ENCODE data around the gene ACO1. TPM values are rescaled to one million over a fixed set of nuclear protein-coding genes. Genes with fewer than 3 reads are reported as not detected.
A peak's percentile ranks its signal among the peaks of the same experiment; 100 is the strongest.

ACO1 gene
- total and polyA plus RNA-seq, 12 donors, result 7.1 to 77.6 (median 65.1) TPM

DNA sequence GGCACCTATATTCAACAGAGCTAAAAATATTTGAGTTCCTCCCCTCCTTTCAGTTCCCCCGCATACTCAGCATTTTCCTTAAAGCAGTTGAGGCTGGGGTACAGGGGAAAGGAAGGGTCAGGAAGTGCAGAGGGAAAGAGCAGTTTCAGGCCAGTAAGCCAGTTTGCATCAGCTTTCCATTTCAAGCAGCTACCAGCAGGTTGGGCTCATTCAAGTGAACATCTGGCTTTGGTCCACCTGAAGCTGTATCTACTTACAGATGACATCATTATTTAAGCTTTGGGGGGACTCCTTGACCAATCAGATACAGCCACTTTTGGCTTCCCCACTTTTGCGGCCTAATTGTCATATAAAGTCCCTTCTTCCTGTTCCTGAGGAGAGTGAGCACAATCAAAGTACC is 8.2 kb upstream of the ACO1 start:
- ATAC-seq, result no peak
- H3K9me3 ChIP-seq, result peaks cover 0 to 6% (median 0%) of the 10 kb centered on the region in 11 donors
- 38 to 67% methylated on average over 2 of the region's 2 CpGs for WGBS, 2 donors
- no peak overlapping the region for H3K27ac ChIP-seq
- H3K4me3 ChIP-seq, result no peak overlapping the region
- no peak for DNase-seq
- no peak for TF ChIP-seq CTCF (IDR thresholded peaks at IDR 0.05)
- intact Hi-C loops (cut with DNase I), result loop anchor here in 6 of 10 donors (5.0 to 10.0 kb wide), 4 partner anchors 56 to 599 kb away; no protein-coding TSS in a partner anchor
- peaks cover 0 to 8% (median 0%) of the 10 kb centered on the region in 7 donors for H3K27me3 ChIP-seq
- peaks cover 0 to 10% (median 5%) of the 10 kb centered on the region in 9 donors for H3K4me1 ChIP-seq
- no peaks in the 10 kb centered on the region for H3K36me3 ChIP-seq

DNA sequence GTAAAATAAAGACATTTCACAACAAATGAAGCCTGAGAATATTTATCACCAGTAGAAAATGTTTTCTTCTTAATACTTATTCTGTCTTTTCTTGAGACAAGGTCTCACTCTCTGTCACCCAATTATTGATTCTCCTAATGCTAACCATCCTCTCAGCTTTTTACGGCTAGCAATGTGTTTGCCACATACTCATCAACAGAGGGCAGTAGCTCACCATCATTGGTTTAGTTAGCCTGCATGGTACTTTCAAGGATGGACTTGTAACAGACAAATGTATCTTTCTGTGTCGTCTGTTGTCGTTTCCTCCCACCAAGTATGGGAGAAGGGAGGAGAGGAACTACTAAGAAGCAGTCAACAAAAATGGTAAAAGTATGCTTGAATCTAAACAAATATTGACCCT is 5.9 kb upstream of the ACO1 start:
- intact Hi-C loops (cut with DNase I), result loop anchor here (1.0 to 10.0 kb wide), 11 partner anchors 52 to 596 kb away; partner anchors contain the start of genes NDUFB6 (in 1 of the 10) and RIGI (in 1 of the 10)
- no peaks in the 10 kb centered on the region for H3K9me3 ChIP-seq
- DNase-seq (peak in 1 of 2 donors; percentile 34), ATAC-seq (peak; percentile 77 to 92 (median 88))
- H3K27me3 ChIP-seq, result peaks cover 0 to 13% (median 0%) of the 10 kb centered on the region in 7 donors
- WGBS, 2 donors, result 1% methylated on average over 3 of the region's 3 CpGs
- no peak overlapping the region for H3K4me3 ChIP-seq
- peaks cover 0 to 15% (median 5%) of the 10 kb centered on the region in 9 donors for H3K4me1 ChIP-seq
- no peak overlapping the region for H3K27ac ChIP-seq
- H3K36me3 ChIP-seq, result no peaks in the 10 kb centered on the region
- TF ChIP-seq CTCF (IDR thresholded peaks at IDR 0.05), result peak; percentile 51 to 88 (median 77)

- no peak overlapping the region for H3K27ac ChIP-seq
- peak in 1 of 2 donors; percentile 47 for DNase-seq
- peak; percentile 72 to 91 (median 82) for ATAC-seq
- H3K36me3 ChIP-seq, result no peaks in the 10 kb centered on the region
- no peaks in the 10 kb centered on the region for H3K9me3 ChIP-seq
- 15 to 16% methylated on average over 5 of the region's 5 CpGs for WGBS, 2 donors
- H3K27me3 ChIP-seq, result peaks cover 0 to 13% (median 0%) of the 10 kb centered on the region in 7 donors
- intact Hi-C loops (cut with DNase I), result loop anchor here (1.0 to 10.0 kb wide), 12 partner anchors 52 to 596 kb away; partner anchors contain the start of genes RIGI (in 2 of the 10) and NDUFB6 (in 1 of the 10)
- H3K4me1 ChIP-seq, result peaks cover 0 to 19% (median 6%) of the 10 kb centered on the region in 9 donors
- no peak overlapping the region for H3K4me3 ChIP-seq
- peak; percentile 62 to 92 (median 81) for TF ChIP-seq CTCF (IDR thresholded peaks at IDR 0.05)
These were observed 5.3 kb upstream of the ACO1 start for GRCh38 chr9:32378993-32379729.

- H3K27me3 ChIP-seq, result peaks cover 0 to 13% (median 0%) of the 10 kb centered on the region in 7 donors
- DNase-seq (no peak), ATAC-seq (no peak)
- H3K4me3 ChIP-seq, result no peak overlapping the region
- TF ChIP-seq CTCF (IDR thresholded peaks at IDR 0.05), result no peak
- no peak overlapping the region for H3K27ac ChIP-seq
- WGBS, 2 donors, result 85 to 86% methylated on average over 3 of the region's 3 CpGs
- H3K9me3 ChIP-seq, result no peaks in the 10 kb centered on the region
- no peaks in the 10 kb centered on the region for H3K36me3 ChIP-seq
- intact Hi-C loops (cut with DNase I), result loop anchor here in 7 of 10 donors (2.0 to 10.0 kb wide), 8 partner anchors 46 to 601 kb away; partner anchors contain the start of gene RIGI (in 3 of the 7)
- H3K4me1 ChIP-seq, result peaks cover 0 to 29% (median 18%) of the 10 kb centered on the region in 9 donors
These were observed 3.5 kb upstream of the ACO1 start for GRCh38 chr9:32380944-32381343.

Measured in heart right ventricle (tissue), 16 donors.